Right hindlimb (tissue), 1 donor: ENCODE results near the gene ITGA8.
"Not testable (repeated sequence)": the region's sequence is repeated elsewhere in the genome, so short reads cannot be mapped to it uniquely, and the experiment has no call there.

Source experiments
- DNase-seq: peaks from one replicate; pipeline ENCODE4 v3.0.0-alpha.2; 2018

Gene ITGA8

DNA sequence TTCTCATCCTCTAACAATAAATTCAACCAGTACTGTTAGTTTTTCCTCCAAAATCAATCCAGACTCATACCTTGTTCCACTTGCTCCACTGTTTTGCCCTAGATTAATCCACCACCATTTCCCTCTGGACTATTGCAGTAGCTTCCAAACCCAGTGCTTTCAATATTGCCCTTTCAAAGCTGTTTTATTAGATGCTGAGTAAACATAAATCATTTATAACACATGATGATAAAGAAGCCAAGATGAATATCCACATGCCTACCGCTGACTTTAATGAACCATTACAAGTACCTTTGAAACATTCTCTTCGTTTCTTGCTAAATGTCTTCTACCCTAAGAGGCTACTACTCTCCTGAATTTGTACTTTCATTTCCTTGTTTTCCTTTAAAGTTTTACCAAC is 174.5 kb downstream of the ITGA8 start:
- DNase-seq, result no peak

DNA sequence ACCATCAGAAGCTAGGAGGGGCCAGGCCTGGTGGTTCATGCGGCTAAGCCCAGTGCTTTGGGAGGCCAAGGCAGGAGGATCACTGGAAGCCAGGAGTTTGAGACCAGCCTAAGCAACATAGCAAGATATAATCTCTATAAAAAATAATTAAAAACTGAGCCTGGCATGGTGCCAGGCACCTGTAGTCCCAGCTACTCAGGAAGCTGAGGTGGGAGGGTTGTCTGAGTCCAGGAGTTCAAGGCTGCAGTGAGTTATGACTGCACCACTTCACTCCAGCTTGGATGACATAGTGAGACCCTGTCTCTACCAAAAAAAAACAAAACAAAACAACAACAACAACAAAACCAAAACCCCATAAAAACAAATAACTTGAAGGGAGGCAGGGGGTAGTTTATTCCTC is 175.7 kb downstream of the ITGA8 start:
- no peak for DNase-seq

- no peak for DNase-seq
Observed at GRCh38 chr10:15542817-15543216, 176.9 kb downstream of the ITGA8 start.

GRCh38 chr10:15541376-15541775 is 178.3 kb downstream of the ITGA8 start:
- no peak for DNase-seq

- DNase-seq, result no peak
Observed at GRCh38 chr10:15540727-15541126, 179.0 kb downstream of the ITGA8 start.

DNA sequence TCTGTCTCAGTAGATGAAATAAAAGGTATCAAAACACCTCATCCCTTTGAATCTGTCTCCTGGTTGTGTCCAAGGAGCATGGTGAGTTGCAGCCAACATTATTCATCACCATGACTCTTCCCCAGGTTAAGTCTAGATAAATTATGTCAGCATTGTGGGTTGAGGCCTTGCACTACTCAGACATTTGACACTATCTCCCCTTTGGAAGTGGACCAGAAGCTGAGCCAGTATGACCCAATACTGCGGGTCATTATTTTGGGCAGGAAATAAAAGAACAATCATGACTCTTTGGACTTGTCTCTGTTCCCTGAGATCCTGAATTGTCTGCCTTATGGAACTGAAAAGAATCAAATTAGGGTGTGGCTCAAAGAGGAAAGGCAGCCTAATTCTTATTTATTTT is 180.5 kb downstream of the ITGA8 start:
- no peak for DNase-seq

DNA sequence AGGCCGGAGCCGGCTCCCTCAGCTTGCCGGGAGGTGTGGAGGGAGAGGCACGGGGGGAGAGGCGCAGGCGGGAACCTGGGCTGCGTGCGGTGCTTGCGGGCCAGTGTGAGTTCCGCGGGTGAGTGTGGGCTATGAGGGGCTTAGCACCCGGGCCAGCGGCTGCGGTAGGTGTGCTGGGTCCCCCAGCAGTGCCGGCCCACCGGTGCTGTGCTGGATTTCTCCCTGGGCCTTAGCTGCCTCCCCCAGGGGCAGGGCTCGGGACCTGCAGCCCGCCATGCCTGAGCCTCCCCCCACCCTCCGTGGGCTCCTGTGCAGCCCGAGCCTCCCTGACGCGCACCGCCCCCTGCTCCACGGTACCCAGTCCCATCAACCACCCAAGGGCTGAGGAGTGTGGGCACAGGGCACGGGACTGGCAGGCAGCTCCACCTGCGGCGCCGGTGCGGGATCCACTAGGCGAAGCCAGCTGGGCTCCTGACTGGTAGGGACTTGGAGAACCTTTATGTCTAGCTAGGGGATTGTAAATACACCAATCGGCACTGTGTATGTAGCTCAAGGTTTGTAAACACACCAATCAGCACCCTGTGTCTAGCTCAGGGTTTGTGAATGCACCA is 184.7 kb downstream of the ITGA8 start:
- DNase-seq, result not testable (repeated sequence)

DNA sequence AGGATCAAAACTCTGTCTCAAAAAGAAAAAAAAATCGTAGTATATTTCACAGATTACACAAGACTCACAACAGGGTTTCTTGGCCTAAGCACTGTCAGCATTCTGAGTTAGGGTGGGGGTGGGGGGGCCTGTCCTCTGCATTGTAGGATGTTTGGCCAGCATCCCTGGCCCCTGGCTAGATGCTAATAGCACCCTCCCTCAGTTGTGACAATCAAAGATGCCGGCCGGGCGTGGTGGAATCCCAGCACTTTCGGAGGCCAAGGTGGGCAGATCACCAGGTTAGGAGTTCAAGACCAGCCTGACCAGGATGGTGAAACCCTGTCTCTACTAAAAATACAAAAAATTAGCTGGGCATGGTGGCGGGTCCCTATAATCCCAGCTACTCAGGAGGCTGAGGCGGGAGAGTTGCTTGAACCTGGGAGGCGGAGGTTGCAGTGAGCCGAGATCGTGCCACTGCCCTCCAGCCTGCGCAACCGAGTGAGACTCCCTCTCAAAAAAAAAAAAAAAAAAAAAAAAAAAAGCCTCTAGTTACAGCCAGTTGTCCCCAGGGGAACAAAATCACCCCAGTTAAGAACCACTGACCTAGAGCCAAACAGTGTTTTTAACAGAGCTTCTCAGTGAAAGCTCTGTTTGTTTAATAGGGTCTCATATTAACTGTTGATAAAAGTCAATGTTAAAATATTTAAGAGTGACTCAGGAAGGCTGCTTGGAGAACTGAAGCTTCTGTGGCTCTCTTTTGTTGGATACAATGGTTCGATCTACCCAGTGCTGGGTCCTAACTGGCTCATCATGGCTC is 187.6 kb downstream of the ITGA8 start:
- no peak for DNase-seq

DNA sequence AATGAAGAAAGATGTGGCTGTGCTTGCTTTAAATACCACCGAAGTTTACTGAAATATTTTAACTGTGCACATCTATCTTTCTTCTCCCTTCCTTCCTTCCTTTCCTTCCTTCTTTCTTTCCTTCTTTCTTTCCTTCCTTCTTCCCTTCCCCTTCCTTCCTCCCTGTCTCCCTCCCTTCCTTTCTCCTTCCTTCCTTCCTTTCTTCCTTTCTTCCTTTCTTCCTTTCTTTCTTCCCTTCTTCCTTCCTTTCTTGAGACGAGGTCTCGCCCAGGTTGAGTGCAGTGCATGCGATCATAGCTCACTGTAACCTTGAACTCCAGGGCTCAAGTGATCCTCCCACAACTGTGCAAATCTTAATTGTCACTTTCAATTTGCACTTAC is 190.9 kb downstream of the ITGA8 start:
- DNase-seq, result no peak

GRCh38 chr10:15526754-15527153 is 193.0 kb downstream of the ITGA8 start:
- DNase-seq, result no peak

DNA sequence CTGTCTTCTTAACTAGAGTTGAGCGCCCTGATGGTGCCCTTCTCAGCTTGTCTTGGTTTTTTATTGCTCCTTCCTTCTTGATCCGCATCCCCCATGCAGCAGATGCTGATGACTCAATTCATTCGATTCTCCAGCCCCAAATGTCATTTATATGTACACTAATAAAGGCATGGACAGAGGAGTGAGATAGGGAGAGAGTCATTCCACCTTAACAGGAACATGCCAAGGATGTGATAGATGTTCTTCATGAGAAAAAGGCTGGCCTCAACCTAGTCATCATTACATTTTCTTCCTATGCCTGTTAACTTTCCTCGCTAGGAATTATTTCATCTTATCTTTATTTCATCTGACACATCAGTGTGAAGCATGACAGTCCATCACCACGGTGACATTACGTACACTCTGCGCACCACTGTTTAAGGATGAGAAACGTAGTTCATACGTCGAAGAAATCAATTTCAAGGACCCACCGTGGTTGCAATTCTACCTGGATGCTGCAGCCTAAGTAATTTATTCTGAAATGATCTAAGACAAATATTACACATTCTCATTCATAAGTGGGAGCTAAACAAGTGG is 198.3 kb downstream of the ITGA8 start:
- DNase-seq, result no peak

DNA sequence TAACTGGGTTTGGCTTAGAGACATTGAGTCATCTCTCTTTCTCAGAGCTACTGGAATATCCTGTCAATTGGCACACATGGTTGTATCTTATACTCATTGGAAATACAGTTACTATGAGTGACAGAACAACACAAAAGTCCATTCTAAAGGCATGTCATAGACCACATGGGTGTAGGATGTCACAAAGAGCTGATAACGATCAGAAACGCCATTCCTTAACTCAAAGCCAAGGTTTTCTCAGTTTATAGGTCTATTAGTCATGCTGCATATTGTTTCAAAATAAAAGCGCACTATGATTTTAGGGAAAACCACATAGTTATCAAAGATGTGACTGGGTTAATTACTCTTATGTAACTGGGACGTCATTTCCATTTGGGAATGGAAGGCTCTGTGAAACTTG is 201.5 kb downstream of the ITGA8 start:
- DNase-seq, result no peak

GRCh38 chr10:15516256-15517085 is 203.3 kb downstream of the ITGA8 start:
- peak; percentile 26 for DNase-seq

GRCh38 chr10:15515202-15515601 is 204.5 kb downstream of the ITGA8 start:
- DNase-seq, result peak; percentile 72

- no peak for DNase-seq
Observed at GRCh38 chr10:15510963-15511362, 208.8 kb downstream of the ITGA8 start.

DNA sequence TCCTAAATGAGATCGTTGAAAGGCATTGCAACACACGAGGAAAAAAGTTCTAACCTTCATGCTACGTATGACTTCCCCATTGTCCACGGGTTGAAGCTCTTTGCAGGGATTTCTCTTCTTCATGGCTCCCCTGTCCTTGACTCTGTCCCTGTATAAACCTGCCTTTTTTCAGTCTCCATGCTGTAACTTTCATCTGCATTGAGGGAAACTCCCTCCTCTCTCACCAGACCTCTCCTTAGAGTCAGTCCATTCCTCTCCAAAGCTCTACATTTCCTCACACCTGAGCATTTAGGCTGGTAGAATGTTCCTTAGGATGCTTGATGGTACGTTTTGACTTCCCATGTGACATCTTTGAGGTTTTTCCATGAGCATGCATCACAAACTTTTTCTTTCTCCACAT is 214.4 kb downstream of the ITGA8 start:
- no peak for DNase-seq

- no peak for DNase-seq
Observed at GRCh38 chr10:15504101-15504840, 215.5 kb downstream of the ITGA8 start.

DNA sequence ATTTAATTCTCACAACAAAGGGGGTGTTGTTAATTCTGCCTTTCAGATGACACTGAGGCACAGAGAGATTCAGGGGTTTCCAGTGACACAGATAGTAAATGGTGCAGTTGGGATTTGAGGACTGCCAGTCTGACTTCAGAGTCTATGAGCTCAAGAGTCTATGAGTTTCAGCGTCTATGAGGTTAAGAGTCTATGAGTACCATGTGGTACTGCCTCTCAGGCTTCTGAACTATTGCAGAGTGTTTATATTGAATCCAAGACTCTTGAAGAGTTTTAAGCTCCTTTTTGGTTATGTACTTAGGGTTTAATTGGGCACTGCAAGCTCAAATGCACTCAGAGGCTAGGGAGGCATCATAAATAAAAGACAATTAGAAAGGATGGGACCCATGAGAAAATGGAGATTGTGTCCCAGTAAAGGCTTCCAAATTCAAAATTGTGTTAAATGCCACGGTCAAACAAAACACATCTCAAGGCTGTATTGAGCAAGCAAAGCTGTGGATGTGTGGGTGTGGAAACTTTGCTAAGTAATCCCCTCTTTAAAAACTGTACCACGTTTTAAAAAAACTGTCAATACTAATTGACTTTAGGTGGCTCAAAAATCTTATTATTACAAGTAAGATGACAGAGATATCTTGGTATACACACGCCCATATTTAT is 224.7 kb downstream of the ITGA8 start:
- no peak for DNase-seq

- no peak for DNase-seq
Observed at GRCh38 chr10:15491856-15492642, 227.7 kb downstream of the ITGA8 start.

GRCh38 chr10:15489431-15489830 is 230.3 kb downstream of the ITGA8 start:
- no peak for DNase-seq

- DNase-seq, result no peak
Observed at GRCh38 chr10:15487376-15487775, 232.3 kb downstream of the ITGA8 start.
